HG02642 (cell line): Measurements from ENCODE around the gene PLS3.
"Not testable (repeated sequence)": the region's sequence is repeated elsewhere in the genome, so short reads cannot be mapped to it uniquely, and the experiment has no call there.

Experiments
- ATAC-seq: cut with Tn5 transposase; IDR thresholded peaks from one replicate; pipeline ENCODE4 v1.9.1; 2021; ENCODE audit warnings: mild to moderate bottlenecking; ENCODE audit not compliant: unreplicated experiment, poor library complexity

The PLS3 gene

DNA sequence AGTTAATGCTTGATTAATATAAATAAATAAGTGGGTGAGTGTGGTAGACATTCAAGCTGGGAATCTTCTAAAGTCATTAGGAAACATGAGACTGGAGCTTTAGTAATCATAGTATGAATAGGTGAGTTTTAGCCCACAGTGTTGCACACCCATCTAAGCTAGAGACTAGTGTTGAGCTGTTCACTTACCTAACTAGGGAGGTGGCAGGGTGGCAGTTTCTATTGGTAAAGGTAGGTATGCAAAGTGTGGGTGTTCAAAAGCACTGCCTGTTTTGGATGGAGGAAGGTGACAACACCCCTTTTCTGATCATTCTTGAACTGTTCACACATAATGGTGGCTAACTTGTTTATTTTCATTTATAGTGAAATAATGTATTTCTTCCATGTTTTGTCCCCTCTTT, 41.3 kb downstream of the PLS3 start:
- no peak for ATAC-seq

GRCh38 chrX:115602729-115603389, 41.9 kb downstream of the PLS3 start:
- ATAC-seq = no peak

GRCh38 chrX:115603534-115604074, 42.6 kb downstream of the PLS3 start:
- ATAC-seq = no peak

GRCh38 chrX:115606861-115607260, 45.9 kb downstream of the PLS3 start:
- ATAC-seq = no peak

GRCh38 chrX:115609621-115610020, 48.6 kb downstream of the PLS3 start:
- ATAC-seq = no peak

DNA sequence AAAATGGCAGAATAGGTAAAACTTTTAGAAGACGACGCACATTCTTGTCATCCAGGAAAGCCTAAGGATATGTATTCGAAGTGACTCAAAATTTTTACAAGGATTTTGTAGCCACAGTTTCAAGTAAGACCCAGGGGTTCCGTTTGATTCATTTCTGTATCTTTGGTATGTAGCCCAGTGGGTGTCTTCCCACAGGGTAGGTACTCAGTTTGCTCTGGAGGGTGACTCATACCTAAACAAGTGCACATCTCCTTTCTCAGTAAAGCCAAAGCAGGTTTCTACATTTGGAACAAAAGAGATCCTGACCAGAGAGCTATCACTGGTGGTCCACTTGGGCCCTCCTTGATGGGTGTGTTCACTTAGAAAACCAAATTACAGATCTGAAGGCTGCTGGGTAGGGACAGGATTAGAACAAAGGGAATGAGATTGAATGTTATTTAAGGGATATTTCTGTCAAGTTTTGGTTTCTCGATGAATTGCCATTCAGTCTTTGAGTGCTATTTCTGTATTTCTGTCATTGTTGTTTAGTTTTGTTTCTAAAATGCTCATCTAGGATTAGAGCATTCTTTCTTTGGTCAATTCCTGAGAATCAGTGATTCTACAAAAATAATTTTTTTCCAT, 56.1 kb downstream of the PLS3 start:
- peak; percentile 97 for ATAC-seq

GRCh38 chrX:115622534-115622933, 61.6 kb downstream of the PLS3 start:
- ATAC-seq = no peak

DNA sequence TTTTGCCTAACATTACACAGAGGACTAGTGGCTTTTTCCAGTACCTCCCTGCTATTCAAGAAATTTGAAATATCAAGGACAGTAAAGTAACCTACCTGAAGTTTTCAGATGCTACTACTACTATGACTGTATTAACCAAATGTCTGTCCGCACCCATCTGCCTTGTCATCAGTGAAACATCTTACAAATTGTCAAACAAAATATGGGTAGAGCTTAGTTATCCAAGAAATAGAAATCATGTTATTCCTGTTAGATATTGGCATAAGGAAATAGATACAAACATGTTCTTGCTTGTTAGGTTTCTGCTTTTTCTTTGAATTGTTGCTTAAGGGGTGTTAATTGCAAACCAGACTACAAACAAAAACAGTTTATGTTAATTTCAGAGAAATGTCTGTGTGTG, 63.9 kb downstream of the PLS3 start:
- no peak for ATAC-seq

GRCh38 chrX:115625572-115626301, 64.8 kb downstream of the PLS3 start:
- ATAC-seq = no peak

- no peak for ATAC-seq
Observed at GRCh38 chrX:115630204-115630603, 69.2 kb downstream of the PLS3 start.

- ATAC-seq = no peak
Observed at GRCh38 chrX:115632455-115632854, 71.5 kb downstream of the PLS3 start.

- ATAC-seq = not testable (repeated sequence)
Observed at GRCh38 chrX:115633397-115633796, 72.4 kb downstream of the PLS3 start.

DNA sequence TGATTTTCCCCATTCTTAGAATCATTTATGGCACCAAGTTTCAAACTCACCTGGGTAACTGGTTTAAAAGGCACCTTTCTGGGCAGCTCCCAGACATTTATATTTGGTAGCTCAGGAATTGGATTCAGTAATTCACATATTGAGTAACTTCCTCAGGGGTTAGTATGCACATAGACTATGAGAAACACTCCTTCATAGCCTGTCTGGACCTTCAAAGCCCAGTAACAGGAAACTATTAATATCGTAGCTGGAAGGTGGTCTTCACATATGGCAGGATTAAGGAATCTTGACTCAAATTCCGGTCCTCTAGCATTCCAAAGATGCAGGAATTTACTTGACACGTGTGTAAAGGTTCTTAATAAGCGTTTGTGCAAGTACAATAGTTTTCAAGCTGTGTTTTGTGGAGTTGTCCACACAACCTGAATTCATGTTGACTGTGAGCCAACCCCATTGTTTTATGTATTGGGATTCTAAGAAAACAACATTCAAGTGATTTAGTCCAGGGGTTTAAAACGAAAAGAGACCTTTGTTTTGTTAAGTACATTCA, 78.4 kb downstream of the PLS3 start:
- no peak for ATAC-seq

DNA sequence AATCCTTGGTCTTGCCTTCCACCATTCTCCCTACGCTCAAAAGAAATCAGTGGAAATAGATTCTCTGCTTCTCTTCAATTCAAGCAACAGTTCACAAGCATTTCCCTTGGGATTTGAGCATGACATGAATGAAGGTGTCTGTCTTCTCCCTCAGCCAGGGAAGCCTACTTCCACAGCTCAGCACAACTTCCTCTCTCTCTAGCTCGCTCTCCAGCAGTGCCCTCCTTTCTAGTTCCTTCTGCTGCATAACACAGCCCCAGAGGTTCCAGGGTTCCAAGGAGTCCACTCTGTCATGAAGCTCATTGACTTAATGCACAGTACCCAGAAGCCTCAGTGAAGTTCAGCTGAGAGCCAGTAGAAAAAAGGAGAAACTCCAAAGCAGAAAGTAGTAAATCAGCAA, 81.3 kb downstream of the PLS3 start:
- no peak for ATAC-seq

DNA sequence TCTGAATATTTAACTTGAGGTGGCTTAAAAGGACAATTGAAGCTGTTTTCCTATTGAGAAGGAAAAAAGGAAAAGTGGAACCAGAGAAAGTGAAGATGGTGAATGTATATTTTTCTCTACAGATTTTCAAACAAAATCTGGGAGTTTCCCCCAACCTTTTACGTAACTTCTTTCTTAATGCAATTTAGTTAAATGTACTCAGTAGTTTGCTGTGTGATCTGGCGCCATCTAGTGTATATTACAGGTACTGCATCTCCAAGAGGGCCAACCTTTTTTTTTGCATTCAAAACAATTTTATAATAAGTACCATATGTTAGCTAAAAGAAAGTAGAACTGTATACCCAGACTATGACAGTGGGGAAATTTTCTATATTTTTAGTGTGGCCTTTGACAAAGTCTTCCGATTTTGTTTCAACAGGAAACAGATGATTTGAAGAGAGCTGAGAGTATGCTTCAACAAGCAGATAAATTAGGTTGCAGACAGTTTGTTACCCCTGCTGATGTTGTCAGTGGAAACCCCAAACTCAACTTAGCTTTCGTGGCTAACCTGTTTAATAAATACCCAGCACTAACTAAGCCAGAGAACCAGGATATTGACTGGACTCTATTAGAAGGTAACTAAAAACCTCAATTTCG, 82.0 kb downstream of the PLS3 start:
- no peak for ATAC-seq

DNA sequence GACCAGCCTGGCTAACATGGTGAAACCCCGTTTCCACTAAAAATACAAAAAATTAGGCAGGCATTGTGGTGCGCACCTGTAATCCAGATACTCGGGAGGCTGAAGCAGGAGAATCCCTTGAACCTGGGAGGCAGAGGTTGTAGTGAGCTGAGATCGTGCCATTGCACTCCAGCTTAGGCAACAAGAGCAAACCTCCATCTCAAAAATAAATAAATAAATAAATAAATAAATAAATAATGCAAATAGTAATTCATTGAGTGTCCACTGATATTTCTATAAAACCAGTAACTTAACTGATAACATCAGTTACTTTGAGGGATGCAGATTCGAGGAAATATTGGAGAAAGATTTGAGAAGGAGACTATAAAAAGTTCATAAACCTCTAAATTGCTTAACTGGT, 83.4 kb downstream of the PLS3 start:
- ATAC-seq = not testable (repeated sequence)

GRCh38 chrX:115649461-115650063, 88.6 kb downstream of the PLS3 start:
- ATAC-seq = no peak

DNA sequence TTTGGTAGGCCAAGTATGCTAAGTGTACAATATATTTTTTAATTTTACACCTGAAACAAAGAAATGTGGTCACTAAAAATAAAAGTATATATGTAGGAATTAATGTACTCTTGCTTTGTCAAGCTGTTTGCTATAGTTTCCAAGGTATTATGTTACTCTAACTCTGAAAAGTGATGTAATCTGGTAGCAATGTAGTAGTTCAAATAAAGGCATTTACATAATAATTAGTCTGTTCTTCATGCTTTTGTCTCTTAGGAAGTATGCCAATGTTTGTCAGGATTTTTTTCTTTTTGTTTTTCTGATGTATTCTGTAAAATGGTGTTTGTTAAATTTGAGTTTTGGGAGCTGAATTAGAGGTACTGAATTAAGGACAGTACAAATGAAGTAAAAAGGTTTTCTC, 89.5 kb downstream of the PLS3 start:
- ATAC-seq = no peak

GRCh38 chrX:115650916-115651315, 89.9 kb downstream of the PLS3 start:
- peak; percentile 64 for ATAC-seq

DNA sequence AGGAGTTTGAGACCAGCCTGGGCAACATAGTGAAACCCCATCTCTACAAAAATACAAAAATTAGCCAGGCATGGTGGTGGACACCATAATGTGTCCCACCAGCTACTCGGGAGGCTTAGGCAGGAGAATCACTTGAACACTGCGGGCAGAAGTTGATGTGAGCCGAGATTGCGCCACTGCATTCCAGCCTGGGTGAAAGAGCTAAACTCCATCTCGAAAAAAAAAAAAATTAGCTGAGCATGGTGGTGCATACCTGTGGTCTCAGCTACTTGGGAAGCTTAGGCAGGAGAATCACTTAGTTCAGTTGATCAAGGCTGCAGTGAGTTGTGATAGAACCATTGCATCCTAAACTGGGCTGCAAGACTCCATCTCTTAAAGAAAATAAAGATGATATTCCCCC, 91.2 kb downstream of the PLS3 start:
- no peak for ATAC-seq
